ENCODE data around the gene C16orf74. TPM values are rescaled to one million over a fixed set of nuclear protein-coding genes. Genes with fewer than 3 reads are reported as not detected.

Gene C16orf74
- polyA plus RNA-seq, 1 donor (not counting 4 experiments of a cell fraction or from before 2014, with no cell fraction given), result 35.3 TPM

- dilution Hi-C loops (cut with MboI; ENCODE audit: extremely low pct_ligation_motif_present, low sequenced_read_pairs), result no loop called here
Measured at GRCh38 chr16:85782451-85782850, 31.6 kb upstream of the C16orf74 start.

GRCh38 chr16:85781695-85782370 is 30.9 kb upstream of the C16orf74 start:
- dilution Hi-C loops (cut with MboI; ENCODE audit: extremely low pct_ligation_motif_present, low sequenced_read_pairs), result no loop called here
- H3K4me1 ChIP-seq (ENCODE audit: control insufficient read depth, extremely low read depth, insufficient read depth, low read length), result peaks cover 14% of the 10 kb centered on the region
- DNase-seq (ENCODE audit: low read depth, low spot score) (no peak), FAIRE-seq (no peak)
- H3K27me3 ChIP-seq (ENCODE audit: control insufficient read depth, extremely low read depth, insufficient read depth, low read length), result no peaks in the 10 kb centered on the region
- peaks cover 43 to 51% of the 10 kb centered on the region in 2 experiments for H3K36me3 ChIP-seq (ENCODE audit: control insufficient read depth in 2 of 2, extremely low read depth in 1 of 2, insufficient read depth in 2 of 2, low read length in 2 of 2)
- no peak overlapping the region for H2AFZ ChIP-seq (ENCODE audit: control insufficient read depth, low read length)
- peaks cover 39% of the 10 kb centered on the region for H3K79me2 ChIP-seq (ENCODE audit: control insufficient read depth, insufficient read depth, low read length)
- TF ChIP-seq CTCF (optimal IDR thresholded peaks at IDR 0.05 in 1 of 3, IDR thresholded peaks at IDR 0.05 in 1 of 3, conservative IDR thresholded peaks at IDR 0.05 in 1 of 3; ENCODE audit: extremely low read depth in 1 of 3, insufficient read depth in 2 of 3, low read length in 3 of 3) (no peak), EZH2 (IDR thresholded peaks at IDR 0.05; ENCODE audit: low read length) (no peak)
- no peak overlapping the region for H3K4me2 ChIP-seq (ENCODE audit: control insufficient read depth, extremely low read depth, insufficient read depth, low read depth, low read length)
- H3K4me3 ChIP-seq (ENCODE audit: control insufficient read depth in 2 of 3, extremely low read depth in 1 of 3, insufficient read depth in 2 of 3, low read depth in 1 of 3, low read length in 3 of 3), result no peak overlapping the region
- H3K9ac ChIP-seq (ENCODE audit: control insufficient read depth, extremely low read depth, insufficient read depth, low read length), result no peak overlapping the region
- H4K20me1 ChIP-seq (ENCODE audit: control insufficient read depth, extremely low read depth, insufficient read depth, low read length), result peaks cover 14% of the 10 kb centered on the region
- no peak overlapping the region for H3K27ac ChIP-seq (ENCODE audit: control insufficient read depth, insufficient read depth, low read length)
- no peaks in the 10 kb centered on the region for H3K9me3 ChIP-seq (ENCODE audit: control insufficient read depth, low read depth, low read length)
- peaks cover 7% of the 10 kb centered on the region for H3K9me1 ChIP-seq (ENCODE audit: control insufficient read depth, extremely low read depth, insufficient read depth, low read length)

More at GRCh38 chr16:85782451-85782850, 31.6 kb upstream of the C16orf74 start:
- no peak for TF ChIP-seq EZH2 (IDR thresholded peaks at IDR 0.05; ENCODE audit: low read length)
- no peak for TF ChIP-seq CTCF (optimal IDR thresholded peaks at IDR 0.05 in 1 of 3, IDR thresholded peaks at IDR 0.05 in 1 of 3, conservative IDR thresholded peaks at IDR 0.05 in 1 of 3; ENCODE audit: extremely low read depth in 1 of 3, insufficient read depth in 2 of 3, low read length in 3 of 3)
- Histone ChIP-seq H3K36me3 (ENCODE audit: control insufficient read depth in 2 of 2, extremely low read depth in 1 of 2, insufficient read depth in 2 of 2, low read length in 2 of 2) (peaks cover 49 to 50% of the 10 kb centered on the region in 2 experiments), H4K20me1 (ENCODE audit: control insufficient read depth, extremely low read depth, insufficient read depth, low read length) (peaks cover 14% of the 10 kb centered on the region), H3K27ac (ENCODE audit: control insufficient read depth, insufficient read depth, low read length) (no peak overlapping the region), H3K9ac (ENCODE audit: control insufficient read depth, extremely low read depth, insufficient read depth, low read length) (no peak overlapping the region), H3K27me3 (ENCODE audit: control insufficient read depth, extremely low read depth, insufficient read depth, low read length) (no peaks in the 10 kb centered on the region), H2AFZ (ENCODE audit: control insufficient read depth, low read length) (no peak overlapping the region), H3K9me3 (ENCODE audit: control insufficient read depth, low read depth, low read length) (no peaks in the 10 kb centered on the region), H3K79me2 (ENCODE audit: control insufficient read depth, insufficient read depth, low read length) (peaks cover 46% of the 10 kb centered on the region), H3K4me3 (ENCODE audit: control insufficient read depth in 2 of 3, extremely low read depth in 1 of 3, insufficient read depth in 2 of 3, low read depth in 1 of 3, low read length in 3 of 3) (no peak overlapping the region), H3K4me2 (ENCODE audit: control insufficient read depth, extremely low read depth, insufficient read depth, low read depth, low read length) (no peak overlapping the region), H3K9me1 (ENCODE audit: control insufficient read depth, extremely low read depth, insufficient read depth, low read length) (peaks cover 7% of the 10 kb centered on the region), H3K4me1 (ENCODE audit: control insufficient read depth, extremely low read depth, insufficient read depth, low read length) (peaks cover 10% of the 10 kb centered on the region)
- DNase-seq (ENCODE audit: low read depth, low spot score), result no peak
- no peak for FAIRE-seq

All from keratinocyte (primary cell).